ENCODE data around the gene HNF4A.

The HNF4A gene

GRCh38 chr20:44448753-44449546 is 93.5 kb downstream of the HNF4A start:
- ChIA-PET POLR2A (interaction anchor here (1.3 kb wide), 1 partner anchor 26 kb away, joined by 3 read pairs; the partner anchor contains the start of gene TTPAL), CTCF (interaction anchor here (0.6 to 2.4 kb wide), 6 partner anchors 11 to 169 kb away, joined by 3 to 11 read pairs (median 4); no protein-coding TSS in a partner anchor)
- TF ChIP-seq, protein P1, sequence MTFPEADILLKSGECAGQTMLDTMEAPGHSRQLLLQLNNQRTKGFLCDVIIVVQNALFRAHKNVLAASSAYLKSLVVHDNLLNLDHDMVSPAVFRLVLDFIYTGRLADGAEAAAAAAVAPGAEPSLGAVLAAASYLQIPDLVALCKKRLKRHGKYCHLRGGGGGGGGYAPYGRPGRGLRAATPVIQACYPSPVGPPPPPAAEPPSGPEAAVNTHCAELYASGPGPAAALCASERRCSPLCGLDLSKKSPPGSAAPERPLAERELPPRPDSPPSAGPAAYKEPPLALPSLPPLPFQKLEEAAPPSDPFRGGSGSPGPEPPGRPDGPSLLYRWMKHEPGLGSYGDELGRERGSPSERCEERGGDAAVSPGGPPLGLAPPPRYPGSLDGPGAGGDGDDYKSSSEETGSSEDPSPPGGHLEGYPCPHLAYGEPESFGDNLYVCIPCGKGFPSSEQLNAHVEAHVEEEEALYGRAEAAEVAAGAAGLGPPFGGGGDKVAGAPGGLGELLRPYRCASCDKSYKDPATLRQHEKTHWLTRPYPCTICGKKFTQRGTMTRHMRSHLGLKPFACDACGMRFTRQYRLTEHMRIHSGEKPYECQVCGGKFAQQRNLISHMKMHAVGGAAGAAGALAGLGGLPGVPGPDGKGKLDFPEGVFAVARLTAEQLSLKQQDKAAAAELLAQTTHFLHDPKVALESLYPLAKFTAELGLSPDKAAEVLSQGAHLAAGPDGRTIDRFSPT (tag by site-specific recombination; IDR thresholded peaks at IDR 0.05): no peak
- no peak for TF ChIP-seq ZNF175 (tag by site-specific recombination; IDR thresholded peaks at IDR 0.05)
- no peak for TF ChIP-seq ZNF530 (tag by site-specific recombination; IDR thresholded peaks at IDR 0.05; ENCODE audit: low read depth)
- TF ChIP-seq ZXDB (tag by site-specific recombination; IDR thresholded peaks at IDR 0.05): no peak
- TF ChIP-seq ZNF768 (tag by site-specific recombination; IDR thresholded peaks at IDR 0.05): no peak
- no peak for TF ChIP-seq ZNF776 (tag by site-specific recombination; IDR thresholded peaks at IDR 0.05; ENCODE audit: borderline replicate concordance)
- 0 out of 2 replicates have a peak, but pooled peaks have one; percentile 31 for TF ChIP-seq CTCF (tag by site-specific recombination; IDR thresholded peaks at IDR 0.05)
- TF ChIP-seq ATF2 (tag by site-specific recombination; IDR thresholded peaks at IDR 0.05; ENCODE audit: low read depth): no peak
- no peak for TF ChIP-seq ZNF16 (tag by site-specific recombination; IDR thresholded peaks at IDR 0.05; ENCODE audit: low read depth)
- TF ChIP-seq EGR2 (tag by site-specific recombination; IDR thresholded peaks at IDR 0.05; ENCODE audit: low read depth): peak; percentile 29; the same call in 1 of the 2 replicates
- TF ChIP-seq MZF1 (tag by site-specific recombination; IDR thresholded peaks at IDR 0.05; ENCODE audit: borderline replicate concordance): no peak
- TF ChIP-seq, protein P2, sequence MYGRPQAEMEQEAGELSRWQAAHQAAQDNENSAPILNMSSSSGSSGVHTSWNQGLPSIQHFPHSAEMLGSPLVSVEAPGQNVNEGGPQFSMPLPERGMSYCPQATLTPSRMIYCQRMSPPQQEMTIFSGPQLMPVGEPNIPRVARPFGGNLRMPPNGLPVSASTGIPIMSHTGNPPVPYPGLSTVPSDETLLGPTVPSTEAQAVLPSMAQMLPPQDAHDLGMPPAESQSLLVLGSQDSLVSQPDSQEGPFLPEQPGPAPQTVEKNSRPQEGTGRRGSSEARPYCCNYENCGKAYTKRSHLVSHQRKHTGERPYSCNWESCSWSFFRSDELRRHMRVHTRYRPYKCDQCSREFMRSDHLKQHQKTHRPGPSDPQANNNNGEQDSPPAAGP (tag by site-specific recombination; IDR thresholded peaks at IDR 0.05): no peak
- TF ChIP-seq ZNF513 (tag by site-specific recombination; IDR thresholded peaks at IDR 0.05): no peak
- TF ChIP-seq ZFHX2 (tag by site-specific recombination; conservative IDR thresholded peaks at IDR 0.05): 0 out of 2 replicates have a peak, but pooled peaks have one; percentile 29
- TF ChIP-seq ZNF747 (tag by site-specific recombination; IDR thresholded peaks at IDR 0.05): no peak
- TF ChIP-seq HOXD13 (CRISPR knock-in tag; IDR thresholded peaks at IDR 0.05; ENCODE audit: borderline replicate concordance): no peak

More at GRCh38 chr20:44448753-44449546, 93.5 kb downstream of the HNF4A start:
- Histone ChIP-seq H3K4me1 (ENCODE audit: control insufficient read depth, insufficient read depth, low read length) (no peaks in the 10 kb centered on the region), H3K9me3 (ENCODE audit: control insufficient read depth, insufficient read depth, low read depth, low read length) (no peaks in the 10 kb centered on the region), H3K27ac (ENCODE audit: extremely low read depth, low read depth, low read length) (no peak overlapping the region), H3K36me3 (ENCODE audit: control insufficient read depth in 2 of 2, insufficient read depth in 1 of 2, low read length in 2 of 2) (no peaks in the 10 kb centered on the region), H3K4me3 (ENCODE audit: low read depth, low read length) (no peak overlapping the region)
